GM23248 (cell line): ENCODE measurements around the gene PYGB.

ENCODE experiments used
- EZH2 ChIP-seq: fragments of 200-600 bp; sonication (generic); IDR thresholded peaks from 2 replicates; pipeline ENCODE4 v1.6.1; 2018; ENCODE audit warnings: antibody characterized with exemption, mild to moderate bottlenecking; ENCODE audit not compliant: insufficient read depth, poor library complexity, severe bottlenecking
- EZH2phosphoT487 ChIP-seq: fragments of 200-600 bp; sonication (generic); IDR thresholded peaks from 2 replicates; pipeline ENCODE4 v1.6.1; 2018; ENCODE audit warnings: antibody characterized with exemption, moderate library complexity, mild to moderate bottlenecking, low read depth; ENCODE audit not compliant: insufficient read depth

DNA sequence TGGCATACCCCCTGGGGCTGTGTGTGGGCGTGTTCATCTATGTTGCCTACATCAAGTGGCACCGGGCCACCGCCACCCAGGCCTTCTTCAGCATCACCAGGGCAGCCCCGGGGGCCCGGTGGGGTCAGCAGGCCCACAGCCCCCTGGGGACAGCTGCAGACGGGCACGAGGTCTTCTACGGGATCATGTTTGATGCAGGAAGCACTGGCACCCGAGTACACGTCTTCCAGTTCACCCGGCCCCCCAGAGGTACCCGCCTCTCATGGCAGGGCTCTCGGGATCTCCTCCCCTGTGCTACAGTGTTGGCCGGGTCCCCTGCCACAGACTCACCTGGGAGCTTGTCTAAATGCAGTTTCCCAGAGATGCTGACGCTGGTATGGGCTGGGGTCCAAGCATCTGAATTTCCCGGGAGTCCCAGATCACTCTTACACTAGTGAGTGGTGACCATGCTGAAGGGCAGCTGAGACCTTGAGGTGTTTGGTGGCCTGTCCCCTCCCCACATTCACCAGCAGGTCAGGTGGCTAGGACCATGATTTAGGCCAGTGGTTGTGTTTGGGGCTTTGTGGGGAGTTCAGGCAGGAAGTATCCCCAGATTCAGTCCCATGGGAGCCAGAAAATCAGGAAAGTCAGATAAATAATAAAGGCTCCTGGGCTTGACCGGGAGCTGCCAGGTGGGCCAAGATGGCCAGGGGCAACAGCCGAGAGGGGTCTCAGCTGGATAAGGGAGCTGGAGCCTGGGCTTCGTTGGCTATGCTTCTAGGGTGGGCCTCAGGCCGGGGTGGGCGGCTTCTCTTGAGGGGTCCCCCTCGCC, 40.5 kb upstream of the PYGB start:
- TF ChIP-seq EZH2phosphoT487 (no peak), EZH2 (no peak)
